ENCODE data around the gene C11orf24.
"Not testable (repeated sequence)": the region's sequence is repeated elsewhere in the genome, so short reads cannot be mapped to it uniquely, and the experiment has no call there.

The C11orf24 gene

DNA sequence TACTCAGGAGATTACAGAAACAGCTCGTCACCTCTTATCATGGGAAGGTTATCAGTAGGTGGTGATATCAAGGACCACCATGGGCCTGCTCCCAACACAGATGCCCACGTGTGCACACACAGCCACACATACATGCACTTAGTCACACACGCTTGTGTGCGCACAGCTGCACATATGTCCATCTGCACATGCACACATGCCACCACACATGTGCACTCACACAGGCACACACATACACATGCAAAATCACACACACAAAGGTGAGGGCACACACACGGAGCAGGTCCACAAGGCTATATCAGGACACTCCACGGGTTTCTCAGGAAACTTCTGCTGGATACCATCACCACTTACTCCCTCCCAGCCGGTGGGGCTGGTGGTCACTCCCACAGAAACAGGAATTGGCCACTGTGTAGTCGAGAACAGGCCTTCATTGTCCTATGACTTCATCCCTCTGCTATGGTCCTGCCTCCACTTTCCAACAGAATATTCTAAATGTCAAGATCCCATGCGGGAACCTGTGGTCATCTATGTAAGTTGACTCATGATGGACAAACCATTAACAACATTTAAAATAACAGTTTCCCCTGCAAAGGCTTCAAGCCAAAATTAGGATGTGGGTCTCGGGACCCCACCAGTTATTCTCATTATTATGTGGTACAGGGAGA, 2.2 kb downstream of the C11orf24 start:
- DNase-seq, result no peak

GRCh38 chr11:68267881-68268240, 3.9 kb downstream of the C11orf24 start:
- DNase-seq, result no peak

DNA sequence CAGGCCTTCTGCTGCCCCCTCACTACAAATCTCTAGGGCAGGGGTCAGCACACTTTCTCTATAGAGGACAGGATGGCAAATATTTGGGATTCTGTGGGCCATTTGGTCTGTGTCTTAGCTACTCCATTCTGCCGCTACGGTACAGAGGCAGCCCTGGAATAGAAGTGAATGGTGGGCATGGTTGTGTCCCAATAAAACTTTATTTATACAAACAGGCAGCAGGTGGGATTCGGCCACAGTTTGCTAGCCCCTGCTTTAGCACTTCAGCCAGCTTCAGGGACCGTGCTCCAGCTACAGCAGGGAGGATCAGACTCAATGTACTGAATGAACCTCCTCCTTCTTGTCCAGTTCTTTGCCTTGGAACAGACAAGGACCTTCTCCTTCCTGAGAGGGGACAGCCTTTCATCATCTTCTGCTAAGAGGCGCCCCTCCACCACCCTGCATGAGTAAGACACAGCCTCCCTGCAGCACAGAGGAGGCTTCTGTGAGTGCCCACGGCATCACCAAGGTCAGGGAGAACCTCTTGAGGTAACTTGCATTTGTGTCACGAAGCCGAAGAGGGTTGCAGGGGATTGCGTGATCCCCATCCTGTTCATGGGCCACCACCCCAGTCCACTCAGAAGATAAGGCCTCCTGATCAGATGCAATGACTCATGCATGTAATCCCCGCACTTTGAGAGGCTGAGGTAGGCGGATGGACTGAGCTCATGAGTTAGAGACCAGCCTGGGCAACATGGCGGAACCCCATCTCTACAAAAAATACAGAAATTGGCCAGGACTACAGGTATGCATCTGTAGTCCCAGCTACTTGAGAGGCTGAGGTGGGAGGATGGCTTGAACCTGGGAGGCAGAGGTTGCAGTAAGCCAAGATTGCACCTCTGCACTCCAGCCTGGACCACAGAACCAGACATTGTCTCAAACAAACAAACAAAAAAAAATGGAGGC, 4.6 kb downstream of the C11orf24 start:
- no peak for DNase-seq

DNA sequence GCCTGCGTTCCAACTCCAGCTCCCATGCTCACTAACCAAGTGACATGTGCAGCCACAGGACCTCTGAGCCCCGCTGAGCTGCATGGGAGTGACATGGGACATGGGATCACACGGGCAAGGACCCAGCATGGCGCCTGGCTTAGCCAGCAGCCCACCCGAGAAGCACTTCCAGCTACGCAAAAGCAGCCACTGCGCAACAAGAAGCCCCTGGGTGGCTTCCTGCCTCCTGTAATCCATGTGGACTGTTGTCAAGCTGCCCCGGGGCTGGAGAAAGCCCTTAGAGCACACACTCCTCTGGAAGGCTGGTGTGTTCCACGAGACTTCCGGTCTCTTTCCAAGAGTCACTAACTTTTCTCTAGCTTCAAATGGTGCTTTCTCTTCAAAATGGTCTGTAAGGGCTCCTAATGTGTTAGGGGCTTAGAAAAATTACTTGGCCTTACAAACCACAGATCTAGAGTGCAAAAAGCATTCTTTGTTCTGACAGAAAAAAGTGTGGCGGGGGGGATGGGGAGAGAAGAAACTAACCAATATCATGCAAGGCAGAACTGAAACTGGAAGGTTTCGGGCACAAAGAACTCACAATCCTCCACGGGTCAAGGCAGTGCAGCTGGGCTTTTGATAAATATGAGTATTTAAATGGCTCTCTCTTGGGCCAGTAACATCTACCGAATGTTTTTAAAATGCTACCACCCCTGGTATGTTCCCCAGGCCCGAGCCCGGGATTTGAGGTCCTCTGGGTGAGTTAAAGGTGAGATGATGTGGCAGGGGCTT, 5.5 kb downstream of the C11orf24 start:
- no peak for DNase-seq

DNA sequence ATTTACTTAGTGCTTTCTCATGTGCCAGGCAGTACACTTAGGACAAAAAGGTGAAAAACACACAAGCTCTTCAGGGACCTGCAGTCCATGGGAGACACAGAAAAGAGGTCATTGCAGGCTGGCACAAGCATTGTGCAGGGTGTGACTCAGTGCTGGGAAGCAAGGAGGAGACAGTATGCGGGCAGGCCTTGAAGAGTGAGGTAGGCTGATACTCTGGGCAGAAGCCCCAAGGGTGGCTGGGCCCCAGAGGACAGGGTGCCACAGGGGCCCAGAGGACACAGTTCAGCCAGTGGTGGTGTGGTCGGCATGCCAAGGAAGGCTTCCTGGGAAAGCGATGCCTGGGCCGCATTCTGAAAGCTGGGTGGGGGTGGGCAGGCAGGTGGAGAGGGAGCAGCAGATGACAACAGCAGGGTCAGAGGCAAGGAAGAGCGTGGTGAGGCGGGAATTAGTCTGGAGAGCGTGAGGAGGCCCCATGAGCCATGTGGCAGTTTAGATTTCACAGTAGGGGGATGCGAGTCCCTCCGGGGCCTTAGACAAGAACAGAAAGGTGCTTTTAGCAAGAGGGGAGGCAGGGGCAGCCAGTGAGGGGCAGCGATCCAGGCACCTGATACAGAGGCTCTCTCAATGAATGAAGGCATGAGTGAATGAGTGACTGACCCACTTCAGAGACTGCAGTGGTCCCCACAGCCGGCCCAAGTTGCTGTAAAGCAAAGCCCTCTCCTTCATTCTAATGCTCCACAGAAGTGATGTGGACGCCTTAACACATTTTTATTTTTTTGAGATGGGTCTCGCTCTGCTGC, 6.8 kb downstream of the C11orf24 start:
- DNase-seq, result no peak

DNA sequence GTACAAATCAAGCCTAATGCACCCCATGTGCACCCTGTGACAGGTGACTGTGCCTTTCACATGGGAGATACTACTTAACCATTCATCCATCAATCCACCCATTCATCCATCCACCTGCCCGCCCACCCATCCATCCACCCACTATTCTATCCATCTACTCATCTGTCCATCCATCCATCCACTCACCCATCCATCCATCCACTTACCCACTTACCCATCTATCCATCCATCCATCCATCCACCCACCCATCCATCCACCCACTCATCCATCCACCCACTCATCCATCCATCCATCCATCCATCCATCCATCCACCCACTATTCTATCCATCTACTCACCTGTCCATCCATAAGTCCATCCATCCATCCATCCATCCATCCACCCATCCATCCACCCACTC, 7.5 kb downstream of the C11orf24 start:
- DNase-seq, result no peak

GRCh38 chr11:68263444-68264035, 8.2 kb downstream of the C11orf24 start:
- DNase-seq, result no peak

DNA sequence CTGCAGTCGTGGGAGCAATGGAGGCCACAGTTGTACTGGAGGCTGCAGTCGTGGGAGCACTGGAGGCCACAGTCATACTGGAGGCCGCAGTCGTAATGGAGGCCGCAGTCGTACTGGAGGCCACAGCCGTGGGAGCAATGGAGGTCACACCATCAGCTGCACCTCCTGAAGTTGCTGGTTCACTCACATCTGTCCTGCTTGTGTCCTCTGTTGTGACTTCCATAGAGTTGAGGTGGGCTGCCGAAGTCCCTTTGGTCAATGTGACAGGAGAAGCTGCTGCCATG, 9.3 kb downstream of the C11orf24 start:
- DNase-seq, result no peak

- no peak for DNase-seq
Observed at GRCh38 chr11:68261749-68262543, 9.8 kb downstream of the C11orf24 start.

DNA sequence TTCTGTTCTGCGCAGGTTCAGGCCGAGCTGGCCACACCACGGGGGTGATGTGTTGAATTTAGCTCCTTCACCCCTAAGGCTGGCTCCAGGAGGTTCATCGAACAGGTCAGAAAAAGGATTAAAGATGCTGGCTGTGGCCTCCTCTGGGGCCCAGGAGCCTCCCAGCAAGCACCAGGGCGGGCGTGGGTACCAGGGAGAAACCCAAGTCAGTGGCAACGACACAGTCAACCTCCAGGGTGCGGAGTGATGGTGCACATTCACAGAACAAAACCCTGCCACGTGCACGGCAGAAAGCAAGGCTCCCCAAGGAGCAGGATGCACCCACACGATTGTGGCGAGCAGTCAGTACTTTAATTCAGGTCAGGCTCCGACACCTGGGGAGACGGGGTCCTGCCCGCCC, 10.8 kb downstream of the C11orf24 start:
- DNase-seq, result no peak

DNA sequence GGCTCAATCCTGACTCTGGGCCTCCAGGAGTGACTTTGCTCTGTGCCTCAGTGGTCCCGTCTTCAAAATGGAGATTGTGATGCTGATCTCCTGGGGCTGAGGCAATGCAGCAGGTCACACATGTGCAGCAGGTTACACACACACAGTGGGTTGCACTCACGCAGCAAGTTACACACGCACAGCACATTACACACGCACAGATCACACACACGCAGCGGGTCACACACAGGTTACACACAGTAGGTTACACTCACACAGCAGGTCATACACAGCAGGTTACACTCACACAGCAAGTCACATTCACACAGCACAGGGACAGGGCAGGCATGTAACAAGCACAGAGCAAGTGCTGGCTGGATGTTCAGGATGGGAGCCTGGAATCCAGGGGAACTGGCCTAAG, 11.3 kb downstream of the C11orf24 start:
- DNase-seq, result no peak

DNA sequence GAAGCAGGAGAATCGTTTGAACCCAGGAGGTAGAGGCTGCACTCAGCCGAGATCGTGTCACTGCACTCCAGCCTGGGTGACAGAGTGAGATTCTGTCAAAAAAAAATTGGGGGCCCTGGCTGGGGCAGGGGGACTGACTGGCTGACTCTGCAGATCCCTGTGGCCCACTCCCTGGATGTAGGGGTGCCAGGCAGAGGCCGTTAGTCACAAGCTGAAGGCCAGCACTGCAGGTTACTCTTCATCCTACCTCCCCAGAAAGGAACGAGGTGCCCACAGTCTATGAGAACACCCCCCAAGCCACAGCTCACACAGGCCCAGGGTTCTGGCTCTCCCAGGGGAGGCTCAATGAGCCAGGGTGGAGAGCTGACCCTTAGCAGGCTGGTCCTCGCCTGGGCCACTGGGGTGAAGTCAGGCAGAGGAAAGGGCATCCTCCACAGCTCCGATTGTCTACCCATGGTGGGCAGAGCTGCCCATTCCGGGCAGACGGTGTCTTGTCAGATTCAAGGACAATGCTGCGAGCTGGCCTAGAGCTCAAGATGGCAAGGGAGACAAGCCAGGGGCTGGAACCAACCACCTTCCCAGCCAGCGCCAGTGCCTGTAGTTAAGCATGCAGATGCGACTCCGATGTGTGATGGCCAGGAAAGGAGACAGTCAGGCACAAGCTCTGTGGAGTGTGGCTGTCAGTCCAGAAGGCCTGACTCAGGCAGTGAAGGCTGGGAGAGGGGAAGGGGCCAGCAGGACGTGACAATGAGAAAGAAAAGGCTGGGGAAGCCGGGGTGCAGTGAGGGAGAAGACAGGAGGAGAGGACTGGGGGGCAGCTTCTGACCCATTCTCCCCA, 12.4 kb downstream of the C11orf24 start:
- DNase-seq, result no peak

- no peak for DNase-seq
Observed at GRCh38 chr11:68258363-68258765, 13.4 kb downstream of the C11orf24 start.

DNA sequence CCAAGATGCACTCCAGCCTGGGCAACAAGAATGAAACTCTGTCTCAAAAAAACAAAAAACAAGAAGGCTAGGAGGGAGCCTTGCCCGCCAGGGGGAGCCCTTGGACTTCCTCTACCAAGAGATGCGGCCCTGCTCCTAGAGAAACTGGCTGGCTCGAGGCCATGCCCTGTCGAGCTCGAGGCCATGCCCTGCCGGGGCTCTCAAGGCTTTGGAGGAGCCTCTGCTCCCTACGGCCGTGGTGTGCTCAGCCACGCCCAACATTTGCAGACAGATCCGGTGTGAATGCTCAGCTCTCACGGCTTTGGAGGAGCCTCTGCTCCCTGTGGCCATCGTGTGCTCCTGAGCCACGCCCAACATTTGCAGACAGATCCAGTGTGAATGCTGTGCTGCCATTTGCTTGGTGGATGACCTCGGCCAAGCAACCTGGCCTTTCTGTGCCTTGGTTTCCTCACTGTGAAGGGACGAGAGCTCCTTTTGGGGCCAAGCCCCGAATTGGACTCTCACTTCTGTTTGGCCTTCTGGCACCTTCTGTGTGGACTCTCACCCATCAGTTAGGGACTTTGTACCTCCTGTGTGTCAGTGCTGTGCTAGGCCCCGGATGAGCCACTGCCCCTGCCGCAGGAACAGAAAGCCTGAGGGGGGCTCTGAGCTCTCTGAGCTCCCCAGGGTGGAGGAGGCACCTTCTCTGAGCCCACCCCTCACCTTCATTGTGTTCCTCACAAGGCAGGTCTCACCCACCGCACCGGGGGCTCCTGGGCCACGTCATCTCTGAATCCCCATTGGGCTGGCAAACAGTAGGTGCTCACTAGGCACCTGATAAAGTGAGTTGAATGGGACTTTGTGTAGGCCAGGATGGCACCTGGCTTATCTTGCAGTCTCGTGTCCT, 14.1 kb downstream of the C11orf24 start:
- peak; percentile 84 to 95 for DNase-seq

GRCh38 chr11:68256331-68256741, 15.4 kb downstream of the C11orf24 start:
- no peak for DNase-seq

- DNase-seq, result no peak
Observed at GRCh38 chr11:68255526-68255925, 16.2 kb downstream of the C11orf24 start.

GRCh38 chr11:68254421-68254820, 17.4 kb downstream of the C11orf24 start:
- DNase-seq, result no peak

DNA sequence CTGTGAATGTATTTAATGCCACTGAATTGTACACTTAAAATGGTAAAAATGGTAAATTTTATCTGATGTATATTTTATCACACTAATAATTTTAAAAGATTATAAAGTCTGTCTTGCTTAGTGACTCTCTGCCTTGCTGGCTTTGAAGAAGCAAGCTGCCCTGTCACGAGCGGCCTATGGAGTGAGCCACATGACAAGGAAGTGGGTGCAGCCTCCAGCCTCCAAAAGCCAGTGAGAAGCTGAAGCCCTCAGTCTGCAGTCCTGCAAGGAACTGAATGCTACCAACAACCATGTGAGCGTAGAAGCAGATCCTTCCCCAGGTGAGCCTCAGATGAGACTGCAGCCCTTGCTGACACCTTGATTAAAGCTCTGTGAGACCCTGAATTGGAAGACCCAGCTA, 20.0 kb downstream of the C11orf24 start:
- DNase-seq, result no peak

DNA sequence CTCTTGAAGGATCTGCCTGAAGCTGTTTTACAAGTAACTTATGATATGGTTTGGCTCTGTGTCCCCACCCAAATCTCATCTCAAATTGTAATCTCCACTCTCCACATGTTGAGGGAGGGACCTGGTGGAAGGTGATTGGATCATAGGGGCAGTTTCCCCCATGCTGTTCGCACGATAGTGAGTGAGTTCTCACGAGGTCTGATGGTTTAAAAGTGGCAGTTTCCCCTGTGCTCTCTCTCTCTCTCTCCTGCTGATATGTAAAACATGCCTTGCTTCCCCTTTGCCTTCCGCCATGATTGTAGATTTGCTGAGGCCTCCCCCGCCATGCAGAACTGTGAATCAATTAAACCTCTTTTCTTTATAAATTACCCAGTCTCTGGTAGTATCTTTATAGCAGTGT, 26.9 kb downstream of the C11orf24 start:
- not testable (repeated sequence) for DNase-seq

GRCh38 chr11:68243847-68244246, 27.9 kb downstream of the C11orf24 start:
- DNase-seq, result not testable (repeated sequence)

Measured in stimulated activated CD4-positive, alpha-beta T cell treated with anti-CD3 and anti-CD28 coated beads, Interleukin-4, amount 100 ng/mL, for 4 hours (primary cell).